Esophagus (tissue), 2 donors: ENCODE measurements around the gene PPM1H. TPM values are rescaled to one million over a fixed set of nuclear protein-coding genes. Genes with fewer than 3 reads are reported as not detected.

Source experiments
- H3K27ac ChIP-seq, 2 donors: one replicate each; pipeline ENCODE4 v1.5.1; 2013; ENCODE audit warnings: low read depth in 2 of 2, mild to moderate bottlenecking in 2 of 2, inconsistent platforms in 1 of 2, low read length in 1 of 2, moderate library complexity in 1 of 2
- H3K27me3 ChIP-seq, 2 donors: one replicate each; pipeline ENCODE4 v1.6.1; 2013; ENCODE audit warnings: low read length in 2 of 2, control low read depth in 1 of 2, mild to moderate bottlenecking in 1 of 2; ENCODE audit not compliant: insufficient read depth in 2 of 2, control insufficient read depth in 1 of 2
- H3K36me3 ChIP-seq, 2 donors: one replicate each; pipeline ENCODE4 v1.6.1; 2013; ENCODE audit warnings: low read length in 1 of 2; ENCODE audit not compliant: control insufficient read depth in 2 of 2, insufficient read depth in 2 of 2
- H3K4me1 ChIP-seq, 2 donors: one replicate each; pipeline ENCODE4 v1.6.1; 2013; ENCODE audit warnings: low read length in 1 of 2; ENCODE audit not compliant: control insufficient read depth in 2 of 2, insufficient read depth in 2 of 2
- H3K4me3 ChIP-seq, 2 donors: one replicate each; pipeline ENCODE4 v1.5.1; 2013; ENCODE audit warnings: low read length in 2 of 2, mild to moderate bottlenecking in 2 of 2, low read depth in 1 of 2, moderate library complexity in 1 of 2
- H3K9me3 ChIP-seq, 2 donors: one replicate each; pipeline ENCODE4 v1.6.1; 2013; ENCODE audit warnings: mild to moderate bottlenecking in 2 of 2, low read depth in 1 of 2, low read length in 1 of 2, moderate library complexity in 1 of 2; ENCODE audit not compliant: control insufficient read depth in 2 of 2, insufficient read depth in 1 of 2
- WGBS, 2 donors: extraction: QIAGEN DNeasy Blood & Tissue Kit; methylation state at CpG; one replicate each; pipeline ENCODE4 v1.1.7; 2013; 5-methylcytosine and 5-hydroxymethylcytosine counted together
- polyA plus RNA-seq, 2 donors: library from polyadenylated mRNA; stranded (reverse); fragments of 200-250 nt; gene quantifications; one replicate each; pipeline ENCODE4 v1.2.3, GENCODE V29; 2013
- donor health status: healthy with polysubstance abuse.
- donor health status: Bipolar disorder and iron deficiency.

The PPM1H gene
- polyA plus RNA-seq, 2 donors: 0.04 to 0.09 TPM

DNA sequence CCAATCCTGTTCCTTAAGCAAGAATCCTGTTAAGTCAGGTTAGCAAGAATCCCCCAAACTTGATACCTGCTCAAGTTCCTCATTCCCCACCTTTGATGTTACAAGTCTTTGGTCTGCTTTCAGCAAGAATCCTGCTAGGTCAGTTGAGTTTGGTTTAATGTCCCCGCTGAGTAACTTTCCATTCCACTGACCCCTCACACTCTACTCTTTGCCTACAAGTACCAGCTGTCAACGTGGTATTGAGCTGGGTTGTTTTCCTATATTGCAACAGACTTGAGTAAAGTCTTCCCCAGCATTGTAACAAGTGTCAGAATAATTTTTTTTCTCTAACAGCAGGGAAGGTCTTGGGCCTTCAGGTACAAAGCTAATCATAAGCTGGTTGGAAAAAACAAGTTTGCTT lies 6.3 kb downstream of the PPM1H start:
- peaks cover 0 to 3% of the 10 kb centered on the region in 2 donors for H3K27me3 ChIP-seq
- 63 to 68% methylated on average over 2 of the region's 2 CpGs for WGBS, 2 donors
- no peak overlapping the region for H3K4me3 ChIP-seq
- no peak overlapping the region for H3K27ac ChIP-seq
- no peaks in the 10 kb centered on the region for H3K9me3 ChIP-seq
- no peaks in the 10 kb centered on the region for H3K36me3 ChIP-seq
- H3K4me1 ChIP-seq: peaks cover 0 to 2% of the 10 kb centered on the region in 2 donors

DNA sequence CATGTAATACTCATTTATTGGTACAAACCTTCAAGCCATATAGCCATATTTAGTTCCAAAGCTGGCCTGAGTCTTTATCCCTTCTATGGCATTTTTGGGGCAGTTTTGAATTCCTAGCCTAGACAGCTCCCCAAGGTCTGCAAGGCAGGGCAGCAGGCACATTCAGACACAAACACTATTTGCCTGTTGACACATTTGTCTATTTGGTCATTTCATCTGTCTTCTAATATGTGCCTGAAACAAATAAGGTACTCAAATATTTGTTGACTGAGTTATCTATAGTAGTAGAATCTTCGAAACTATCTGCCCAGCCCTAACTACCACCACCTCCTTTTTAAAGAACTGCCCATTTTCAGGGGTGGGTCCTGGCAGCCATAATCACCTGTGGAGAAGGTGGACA lies 9.3 kb downstream of the PPM1H start:
- 77 to 89% methylated on average over 1 of the region's 1 CpG for WGBS, 2 donors
- H3K36me3 ChIP-seq: no peaks in the 10 kb centered on the region

DNA sequence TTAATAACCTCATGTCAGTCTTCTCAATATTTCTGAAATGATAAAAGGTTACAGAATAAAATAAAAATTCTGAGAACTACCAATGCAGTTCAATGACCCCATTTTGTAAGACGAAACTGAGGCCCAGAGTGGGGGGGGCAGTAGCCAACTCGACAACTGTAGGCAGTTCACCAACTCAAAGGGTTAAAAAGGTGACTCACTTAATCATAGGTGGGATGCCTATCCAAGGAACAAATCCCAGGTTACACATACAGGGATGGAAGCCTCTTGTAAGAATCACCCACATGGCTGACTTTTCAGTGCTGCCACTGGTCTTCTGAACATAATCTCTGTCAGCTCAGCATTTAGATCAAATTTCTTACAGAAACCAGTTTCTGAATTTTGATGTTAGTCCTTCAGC lies 10.9 kb downstream of the PPM1H start:
- Histone ChIP-seq H3K36me3 (no peaks in the 10 kb centered on the region), H3K27me3 (no peaks in the 10 kb centered on the region), H3K27ac (no peak overlapping the region), H3K9me3 (no peaks in the 10 kb centered on the region), H3K4me3 (no peak overlapping the region), H3K4me1 (no peaks in the 10 kb centered on the region)
- 77 to 85% methylated on average over 2 of the region's 2 CpGs for WGBS, 2 donors

More for the DNA sequence above, 9.3 kb downstream of the PPM1H start:
- Histone ChIP-seq H3K4me1 (no peaks in the 10 kb centered on the region), H3K4me3 (no peak overlapping the region), H3K27ac (no peak overlapping the region), H3K27me3 (no peaks in the 10 kb centered on the region), H3K9me3 (no peaks in the 10 kb centered on the region)

DNA sequence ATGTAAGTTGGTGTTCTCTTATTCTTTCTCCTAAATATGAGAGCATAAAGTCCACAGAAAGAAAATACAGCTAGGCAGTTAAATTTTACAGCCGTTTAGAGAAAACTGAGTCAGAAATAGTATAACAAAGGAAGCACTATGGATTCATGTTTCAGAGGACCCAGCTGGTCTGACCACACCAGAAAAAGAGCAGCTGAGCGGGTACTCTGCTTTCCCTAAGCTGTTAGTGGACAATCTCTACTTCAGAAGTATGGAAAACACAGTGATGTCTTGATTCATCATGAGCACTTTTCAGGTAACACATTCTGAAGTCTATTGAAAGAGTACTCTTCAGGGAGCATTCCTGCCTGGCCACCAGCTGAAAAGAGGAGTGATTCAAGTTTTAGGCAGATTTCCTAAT lies 12.4 kb downstream of the PPM1H start:
- 60 to 63% methylated on average over 2 of the region's 2 CpGs for WGBS, 2 donors
- H3K4me3 ChIP-seq: no peak overlapping the region
- H3K27ac ChIP-seq: no peak overlapping the region
- no peaks in the 10 kb centered on the region for H3K4me1 ChIP-seq
- H3K27me3 ChIP-seq: no peaks in the 10 kb centered on the region
- H3K36me3 ChIP-seq: no peaks in the 10 kb centered on the region
- no peaks in the 10 kb centered on the region for H3K9me3 ChIP-seq

DNA sequence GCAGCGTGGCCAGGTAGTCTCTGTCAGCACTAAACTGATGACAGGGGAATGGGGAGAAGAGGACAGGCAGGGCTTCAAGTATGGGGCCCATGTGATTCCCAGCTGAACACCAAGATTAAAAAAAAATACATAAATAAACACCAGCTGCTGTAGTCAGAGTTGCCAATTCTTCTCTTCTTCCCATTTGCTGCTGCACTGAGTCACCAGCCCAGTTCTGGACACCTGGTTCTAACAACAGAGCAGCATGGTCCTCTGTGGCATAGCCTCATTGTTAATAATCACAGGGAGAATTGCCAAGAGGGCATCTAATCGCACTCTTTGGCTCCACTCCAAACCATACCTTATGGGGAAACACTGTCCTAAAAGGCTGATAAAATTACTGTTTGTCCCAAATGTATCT lies 15.1 kb downstream of the PPM1H start:
- Histone ChIP-seq H3K4me1 (no peaks in the 10 kb centered on the region), H3K27me3 (no peaks in the 10 kb centered on the region), H3K27ac (no peak overlapping the region), H3K4me3 (no peak overlapping the region), H3K9me3 (no peaks in the 10 kb centered on the region), H3K36me3 (no peaks in the 10 kb centered on the region)
- WGBS, 2 donors: 34 to 41% methylated on average over 2 of the region's 2 CpGs

DNA sequence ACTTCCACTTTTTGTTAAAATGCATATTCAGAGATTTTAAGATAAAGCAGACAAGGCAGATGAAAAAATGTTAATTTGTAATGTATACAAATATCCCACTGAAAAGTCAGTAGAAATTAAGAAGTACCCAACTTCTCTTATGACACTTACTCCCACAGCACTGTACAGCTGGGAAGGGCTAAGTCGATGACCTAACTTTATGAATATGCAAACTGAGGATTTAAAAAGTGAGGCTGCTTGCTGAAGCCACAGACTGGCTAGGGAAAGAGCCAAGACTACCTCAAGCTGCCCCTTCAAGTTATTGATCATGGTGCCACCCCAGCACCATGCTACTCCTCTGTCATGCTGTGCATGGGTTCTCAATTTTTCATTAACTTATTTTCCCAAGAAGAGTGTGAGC lies 17.0 kb downstream of the PPM1H start:
- 46 to 66% methylated on average over 1 of the region's 1 CpG for WGBS, 2 donors
- H3K27ac ChIP-seq: no peak overlapping the region
- H3K4me3 ChIP-seq: no peak overlapping the region
- H3K4me1 ChIP-seq: no peaks in the 10 kb centered on the region
- no peaks in the 10 kb centered on the region for H3K9me3 ChIP-seq
- no peaks in the 10 kb centered on the region for H3K27me3 ChIP-seq
- H3K36me3 ChIP-seq: no peaks in the 10 kb centered on the region

DNA sequence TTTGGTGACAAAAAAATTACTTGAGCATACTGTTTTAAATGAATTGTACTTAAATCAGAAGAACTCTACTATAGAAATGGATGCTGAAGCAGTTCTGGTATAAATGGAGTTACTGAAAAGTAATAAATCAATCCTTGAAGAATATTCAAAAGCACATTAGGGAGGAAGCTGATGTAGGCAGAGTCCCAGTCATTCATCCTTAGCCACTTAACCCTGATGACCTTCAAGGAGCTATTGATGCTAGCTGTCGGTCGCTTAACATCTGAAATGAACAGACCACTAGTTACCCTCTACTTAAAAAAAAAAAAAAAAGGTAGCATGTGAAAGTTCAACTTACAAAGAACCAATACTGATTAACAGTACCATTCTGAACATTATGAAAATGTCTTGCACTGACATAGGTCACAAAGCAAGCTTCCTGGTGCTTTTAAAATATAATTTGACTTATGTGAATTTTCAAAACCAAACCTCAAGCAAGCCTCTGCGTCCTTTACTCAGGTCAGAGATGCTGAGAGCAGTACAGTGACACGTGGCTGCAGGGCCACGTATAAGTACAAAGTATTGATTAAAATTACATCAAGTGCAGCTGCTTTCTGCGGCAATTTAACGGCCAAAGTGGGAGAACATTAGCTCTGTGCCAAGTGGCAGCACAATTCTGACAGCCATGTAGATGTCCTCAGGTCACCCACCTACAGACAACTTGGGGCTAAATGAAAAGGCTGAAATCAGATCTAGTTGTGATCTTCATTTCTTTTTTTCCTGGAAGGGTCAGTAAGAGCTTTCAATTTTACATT lies 18.1 kb downstream of the PPM1H start:
- Histone ChIP-seq H3K27me3 (no peaks in the 10 kb centered on the region), H3K4me3 (no peak overlapping the region), H3K4me1 (no peaks in the 10 kb centered on the region), H3K9me3 (no peaks in the 10 kb centered on the region), H3K36me3 (no peaks in the 10 kb centered on the region), H3K27ac (no peak overlapping the region)
- WGBS, 2 donors: 60 to 71% methylated on average over 7 of the region's 7 CpGs

DNA sequence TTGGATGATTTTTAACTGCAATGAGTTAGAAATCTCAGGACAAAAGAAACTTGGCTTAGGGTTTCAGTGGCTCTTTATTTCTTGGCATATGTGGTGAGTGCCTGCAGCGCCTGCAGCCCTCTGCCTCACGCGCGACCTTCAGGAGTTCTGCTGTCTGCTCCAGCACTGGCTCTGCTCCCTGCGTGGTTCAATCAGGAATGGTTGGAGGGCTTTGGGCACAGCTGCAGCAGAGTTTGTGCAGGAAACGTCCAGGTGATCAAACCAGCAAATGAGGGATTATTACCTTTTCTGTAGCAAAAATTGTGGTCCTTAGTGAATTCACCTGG lies 19.8 kb downstream of the PPM1H start:
- no peaks in the 10 kb centered on the region for H3K9me3 ChIP-seq
- WGBS, 2 donors: 74 to 79% methylated on average over 6 of the region's 6 CpGs
- no peak overlapping the region for H3K27ac ChIP-seq
- H3K4me3 ChIP-seq: no peak overlapping the region
- no peaks in the 10 kb centered on the region for H3K36me3 ChIP-seq
- no peaks in the 10 kb centered on the region for H3K27me3 ChIP-seq
- H3K4me1 ChIP-seq: no peaks in the 10 kb centered on the region

DNA sequence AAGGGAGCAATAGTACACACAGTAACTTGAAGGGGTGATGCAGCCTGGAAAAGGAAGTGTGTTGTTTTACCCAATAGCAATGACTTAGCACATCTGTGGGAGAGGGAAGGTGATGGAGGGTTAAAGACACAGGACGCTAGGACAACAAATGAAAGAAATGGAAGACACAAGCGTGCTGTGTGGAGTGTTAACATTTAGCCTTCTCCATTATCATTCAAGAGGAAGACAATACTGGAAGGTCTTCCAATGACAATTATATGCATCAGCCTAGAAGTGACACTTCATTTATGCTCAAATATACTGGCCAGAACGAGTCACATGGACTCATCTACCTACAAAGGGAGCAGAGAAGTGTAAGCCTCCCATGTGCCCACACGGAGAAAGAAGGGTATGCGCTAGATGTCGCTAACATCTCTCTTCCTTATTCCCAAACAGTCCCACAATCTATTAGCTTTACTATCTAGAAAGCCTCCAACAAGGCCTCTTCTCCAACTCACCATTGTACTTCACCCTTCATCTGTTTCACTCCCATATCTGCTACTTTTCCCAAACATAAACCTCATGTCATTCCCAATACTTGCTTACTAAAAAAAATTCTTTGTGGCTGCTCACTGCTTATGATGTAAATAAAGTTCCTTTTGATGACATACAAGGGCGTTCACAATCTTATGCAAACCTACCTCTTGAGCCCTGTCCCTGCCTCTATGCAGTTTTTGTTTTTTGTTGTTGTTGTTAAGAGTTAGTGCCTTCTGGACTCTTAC lies 20.3 kb downstream of the PPM1H start:
- H3K36me3 ChIP-seq: no peaks in the 10 kb centered on the region
- no peaks in the 10 kb centered on the region for H3K9me3 ChIP-seq
- H3K27ac ChIP-seq: no peak overlapping the region
- 74 to 82% methylated on average over 7 of the region's 7 CpGs for WGBS, 2 donors
- no peak overlapping the region for H3K4me3 ChIP-seq
- no peaks in the 10 kb centered on the region for H3K27me3 ChIP-seq
- H3K4me1 ChIP-seq: no peaks in the 10 kb centered on the region

DNA sequence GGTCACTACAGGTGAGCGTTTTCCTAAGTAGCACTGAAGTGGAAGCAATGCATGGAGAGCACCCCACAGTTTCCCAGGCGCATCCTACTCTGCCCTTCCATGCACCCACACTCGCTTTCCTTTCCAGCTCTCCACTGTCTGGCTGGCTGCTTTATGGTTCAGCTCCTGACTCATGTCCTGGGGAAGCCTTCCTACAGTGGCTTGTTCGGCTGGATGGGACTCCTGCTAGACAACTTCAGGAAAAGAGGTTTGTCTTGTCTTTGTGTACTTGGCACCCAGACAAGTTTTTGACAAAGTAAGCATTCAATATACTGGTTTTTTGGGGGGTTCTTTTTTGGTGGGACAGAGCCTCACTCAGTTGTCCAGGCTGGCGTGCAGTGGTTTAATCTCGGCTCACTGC lies 21.6 kb downstream of the PPM1H start:
- 82 to 91% methylated on average over 6 of the region's 6 CpGs for WGBS, 2 donors
- H3K27ac ChIP-seq: no peak overlapping the region
- no peaks in the 10 kb centered on the region for H3K36me3 ChIP-seq
- H3K9me3 ChIP-seq: no peaks in the 10 kb centered on the region
- H3K27me3 ChIP-seq: no peaks in the 10 kb centered on the region
- H3K4me1 ChIP-seq: no peaks in the 10 kb centered on the region
- no peak overlapping the region for H3K4me3 ChIP-seq
